Measurements from ENCODE around the gene CEP192. TPM values are rescaled to one million over a fixed set of nuclear protein-coding genes. Genes with fewer than 3 reads are reported as not detected.

CEP192 gene
- total and polyA plus RNA-seq, 2 of the 4 experiments (the other 2 are of a cell fraction), result 17.2 to 29.0 TPM

- no peak overlapping the region for H3K23ac ChIP-seq (ENCODE audit: low read depth, low read length)
- no peak for TF ChIP-seq BHLHE40 (IDR thresholded peaks at IDR 0.05; ENCODE audit: low read depth, low read length)
- TF ChIP-seq SMC3 (IDR thresholded peaks at IDR 0.05; ENCODE audit: low read depth, low read length), result no peak
- intact Hi-C loops (cut with micrococcal nuclease) (no loop called here), dilution Hi-C loops (cut with HindIII; ENCODE audit: low sequenced_read_pairs, unreplicated experiment) (no loop called here), in situ Hi-C loops (cut with MboI; ENCODE audit: low sequenced_read_pairs) (loop anchor here (25.0 kb wide), 1 partner anchor 618 kb away; no protein-coding TSS in a partner anchor)
- H4K5ac ChIP-seq (ENCODE audit: low read depth, low read length), result no peak overlapping the region
- H3K27ac ChIP-seq (ENCODE audit: insufficient read depth, low read length), result no peak overlapping the region
- H3K4ac ChIP-seq (ENCODE audit: low read depth, low read length), result no peak overlapping the region
- H2BK120ac ChIP-seq (ENCODE audit: low read depth, low read length), result no peak overlapping the region
- POLR2A ChIA-PET (ENCODE audit: unreplicated experiment), result no interaction called here
- no peaks in the 10 kb centered on the region for H3K27me3 ChIP-seq (ENCODE audit: control insufficient read depth, insufficient read depth, low read length)
- H2AFZ ChIP-seq (replicated peaks; ENCODE audit: low read length, poor library complexity), result no peak overlapping the region
- no peak overlapping the region for H3K4me2 ChIP-seq (ENCODE audit: low read depth, low read length)
- H2AK9ac ChIP-seq (replicated peaks; ENCODE audit: low read depth, low read length, poor library complexity), result no peak overlapping the region
- no peak overlapping the region for H2BK5ac ChIP-seq (ENCODE audit: low read depth, low read length, poor library complexity, severe bottlenecking)
- peaks cover 17% of the 10 kb centered on the region for H3K36me3 ChIP-seq (ENCODE audit: control insufficient read depth, insufficient read depth, low read length)
- peaks cover 16 to 17% of the 10 kb centered on the region in 2 experiments; a peak in 3 of 4 replicates for H3K79me1 ChIP-seq (ENCODE audit: low read depth in 1 of 2, low read length in 2 of 2)
- H4K91ac ChIP-seq (ENCODE audit: insufficient read depth, low read depth, low read length), result no peak overlapping the region
- peaks cover 3% of the 10 kb centered on the region; the same call in 1 of the 2 replicates for H3K9me3 ChIP-seq (ENCODE audit: control insufficient read depth, insufficient read depth, low read length)
- no CpG with 5 or more reads among the region's 3 CpGs for WGBS, 2 experiments (ENCODE audit: extremely low coverage in 2 of 2, insufficient read length in 1 of 2)
- H3K18ac ChIP-seq (ENCODE audit: low read depth, low read length), result no peak overlapping the region
- no peak overlapping the region for H2BK15ac ChIP-seq (ENCODE audit: low read depth, low read length)
- no TSS peak for BruUV-seq (replicated peaks)
- H3K9ac ChIP-seq (ENCODE audit: low read depth, low read length), result no peak overlapping the region
- no peak overlapping the region for H3K4me3 ChIP-seq (ENCODE audit: insufficient read depth, low read depth, low read length)
- no peak overlapping the region for H2BK20ac ChIP-seq (ENCODE audit: low read depth, low read length)
- DNase-seq (peak; percentile 49), ATAC-seq (ENCODE audit: low read depth) (peak; percentile 49; the same call in 1 of the 2 replicates)
- no peaks in the 10 kb centered on the region for H4K20me1 ChIP-seq (ENCODE audit: insufficient read depth, low read length)
- H2AK5ac ChIP-seq (ENCODE audit: low read depth, low read length), result no peak overlapping the region
- H3K14ac ChIP-seq (replicated peaks; ENCODE audit: low read depth, low read length), result no peak overlapping the region
- CTCF ChIA-PET, result interaction anchor here (0.7 kb wide), 1 partner anchor 46 kb away, joined by 5 read pairs; no protein-coding TSS in a partner anchor
- H3K4me1 ChIP-seq (ENCODE audit: control insufficient read depth, insufficient read depth, low read length), result no peaks in the 10 kb centered on the region
- H4K8ac ChIP-seq (ENCODE audit: low read depth in 2 of 2, low read length in 2 of 2), result no peak overlapping the region
- no peak overlapping the region for H3K56ac ChIP-seq (ENCODE audit: extremely low read depth, insufficient read depth, low read length)
- H3K9me1 ChIP-seq (ENCODE audit: insufficient read depth, low read length), result no peaks in the 10 kb centered on the region
These were observed 28.1 kb downstream of the CEP192 start for GRCh38 chr18:13019301-13019700.

Measured in IMR-90 (cell line).